CD4-positive, alpha-beta T cell (primary cell): ENCODE results near the gene CUEDC1. TPM values are rescaled to one million over a fixed set of nuclear protein-coding genes. Genes with fewer than 3 reads are reported as not detected.

Experiments used
- ATAC-seq: fragments of 200-7000 bp; cut with Tn5 transposase; one replicate; pipeline ENCODE4 v1.10.0; 2022; ENCODE audit warnings: mild to moderate bottlenecking; ENCODE audit not compliant: poor library complexity
- CTCF ChIA-PET: fragments of 350-600 bp; sonication (Branson Sonifier 250); formaldehyde crosslinking; loops from one replicate; lab custom pipeline; 2021; ENCODE audit warnings: antibody characterized with exemption, inconsistent platforms; lab: Charles Lee
- POLR2A ChIA-PET: fragments of 350-600 bp; sonication (Branson Sonifier 250); formaldehyde crosslinking; loops from one replicate; lab custom pipeline; 2021; ENCODE audit warnings: antibody characterized with exemption, inconsistent platforms; lab: Charles Lee
- DNase-seq, 14 experiments: peaks; one replicate each; pipeline ENCODE4 v3.0.0-alpha.2; 2013 to 2020; ENCODE audit warnings: mixed read lengths in 2 of 14
- H3K27ac ChIP-seq, 2 donors: one replicate each; pipeline versions ENCODE4 v1.5.1 to v1.7.0; 2013; ENCODE audit warnings: low read length in 2 of 2, low read depth in 1 of 2, mild to moderate bottlenecking in 1 of 2
- H3K27me3 ChIP-seq, 2 experiments: 1 replicate in 1 of 2; 2 replicates in 1 of 2; pipeline versions ENCODE4 v1.6.1 to v1.7.0; 2013; ENCODE audit warnings: low read length in 2 of 2, control low read depth in 1 of 2, mild to moderate bottlenecking in 1 of 2, moderate library complexity in 1 of 2; ENCODE audit not compliant: insufficient read depth in 2 of 2, control insufficient read depth in 1 of 2
- H3K36me3 ChIP-seq: one replicate; pipeline ENCODE4 v1.6.1; 2013; ENCODE audit warnings: low read length, control low read depth; ENCODE audit not compliant: insufficient read depth
- H3K4me1 ChIP-seq: one replicate; pipeline ENCODE4 v1.6.1; 2013; ENCODE audit warnings: low read length, control low read depth; ENCODE audit not compliant: insufficient read depth
- H3K4me3 ChIP-seq: one replicate; pipeline ENCODE4 v1.5.1; 2013; ENCODE audit warnings: mild to moderate bottlenecking, low read length, moderate library complexity
- H3K9me3 ChIP-seq, 2 experiments: 1 replicate in 1 of 2; 2 replicates in 1 of 2; pipeline versions ENCODE4 v1.6.1 to v1.7.0; 2013; ENCODE audit warnings: low read length in 2 of 2, mild to moderate bottlenecking in 2 of 2, control low read depth in 1 of 2, moderate library complexity in 1 of 2; ENCODE audit not compliant: control insufficient read depth in 1 of 2, insufficient read depth in 1 of 2
- H3K27ac Mint-ChIP-seq: one replicate; pipeline ENCODE4 v1.8.0; 2020; ENCODE audit warnings: mixed read lengths
- H3K27me3 Mint-ChIP-seq: one replicate; pipeline ENCODE4 v1.8.0; 2021; ENCODE audit warnings: mixed read lengths
- H3K36me3 Mint-ChIP-seq: one replicate; pipeline ENCODE4 v1.8.0; 2021; ENCODE audit warnings: low read depth, mixed read lengths
- H3K4me1 Mint-ChIP-seq: one replicate; pipeline ENCODE4 v1.8.0; 2021; ENCODE audit warnings: low read depth, mixed read lengths
- H3K4me3 Mint-ChIP-seq: one replicate; pipeline ENCODE4 v1.8.0; 2020; ENCODE audit warnings: mild to moderate bottlenecking, mixed read lengths
- H3K9me3 Mint-ChIP-seq: one replicate; pipeline ENCODE4 v1.8.0; 2020; ENCODE audit warnings: mixed read lengths
- intact Hi-C, 2 experiments: fragments of 100-400 bp; cut with DNase I in 1 of 2; cut with micrococcal nuclease in 1 of 2; formaldehyde crosslinking; loops; one replicate each; pipeline versions ENCODE4 v1.15.1 to v1.9.0; 2023 to 2025; cut with DNase I, micrococcal nuclease
- total RNA-seq, 174 experiments: library from RNA in 2 of 174; stranded (reverse) in 2 of 174; gene quantifications; one replicate each; pipeline ENCODE4 v1.2.3 and lab custom pipeline; 2021 to 2026
- TF ChIP-seq, protein P1 (sequence below): fragments of 200-600 bp; IDR thresholded peaks from one replicate; pipeline ENCODE4 v1.8.0; 2022; ENCODE audit warnings: antibody characterized with exemption, mild to moderate bottlenecking

CUEDC1 gene
- total RNA-seq, 2 experiments from 2014 or later = 0.41 to 1.0 TPM

DNA sequence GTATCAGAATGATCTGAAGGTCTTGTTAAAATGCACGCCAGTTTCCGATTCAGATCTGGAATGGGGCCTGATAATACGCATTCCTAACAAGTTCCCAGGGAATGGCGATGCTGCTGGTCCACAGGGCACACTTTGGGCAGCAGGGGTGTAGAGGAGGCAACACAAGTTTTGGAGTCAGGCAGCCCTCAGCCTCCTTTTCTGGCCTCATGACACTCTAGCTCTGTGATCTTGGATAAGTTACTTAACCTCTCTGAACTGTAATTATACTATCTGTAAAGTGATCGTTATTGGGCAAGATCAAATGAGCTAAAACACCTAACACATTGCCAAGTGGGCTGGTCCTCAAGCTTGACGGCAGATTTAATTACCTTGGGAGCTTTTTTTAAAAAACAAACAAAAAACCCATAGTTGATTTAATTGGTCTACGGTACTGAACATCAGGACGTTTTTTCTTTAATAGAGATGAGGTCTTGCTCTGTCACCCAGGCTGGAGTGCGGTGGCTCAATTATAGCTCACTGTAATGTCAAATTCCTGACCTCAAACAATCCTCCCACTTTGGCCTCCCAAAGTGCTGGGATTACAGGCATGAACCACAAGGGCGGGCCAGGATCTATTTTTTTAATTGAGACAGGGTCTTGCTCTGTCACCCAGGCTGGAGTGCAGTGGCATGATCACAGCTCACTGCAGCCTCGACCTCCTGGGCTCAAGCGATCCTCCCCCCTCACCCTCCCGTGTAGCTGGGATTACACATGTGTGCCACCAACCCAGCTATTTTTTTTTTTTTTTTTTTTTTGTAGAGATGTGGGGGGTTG is 95.4 kb downstream of the CUEDC1 start:
- ATAC-seq (no peak), DNase-seq (no peak)
- Mint-ChIP-seq H3K27me3 (peaks cover 14% of the 10 kb centered on the region), H3K27ac (no peak overlapping the region), H3K36me3 (no peaks in the 10 kb centered on the region), H3K4me1 (peaks cover 10% of the 10 kb centered on the region), H3K4me3 (peak overlapping the region; percentile 1), H3K9me3 (no peaks in the 10 kb centered on the region)
- POLR2A ChIA-PET = interaction anchor here (0.8 to 3.0 kb wide), 5 partner anchors 9 to 147 kb away, joined by 3 to 44 read pairs (median 4); partner anchors contain the start of genes MRPS23 and SRSF1
- intact Hi-C loops = loop anchor here (2.0 to 10.0 kb wide), 4 partner anchors 139 to 475 kb away; no protein-coding TSS in a partner anchor
- no peak overlapping the region for H3K4me3 ChIP-seq
- H3K27me3 ChIP-seq = peaks cover 10 to 14% of the 10 kb centered on the region in 2 experiments
- no peaks in the 10 kb centered on the region for H3K9me3 ChIP-seq
- TF ChIP-seq, protein P1, sequence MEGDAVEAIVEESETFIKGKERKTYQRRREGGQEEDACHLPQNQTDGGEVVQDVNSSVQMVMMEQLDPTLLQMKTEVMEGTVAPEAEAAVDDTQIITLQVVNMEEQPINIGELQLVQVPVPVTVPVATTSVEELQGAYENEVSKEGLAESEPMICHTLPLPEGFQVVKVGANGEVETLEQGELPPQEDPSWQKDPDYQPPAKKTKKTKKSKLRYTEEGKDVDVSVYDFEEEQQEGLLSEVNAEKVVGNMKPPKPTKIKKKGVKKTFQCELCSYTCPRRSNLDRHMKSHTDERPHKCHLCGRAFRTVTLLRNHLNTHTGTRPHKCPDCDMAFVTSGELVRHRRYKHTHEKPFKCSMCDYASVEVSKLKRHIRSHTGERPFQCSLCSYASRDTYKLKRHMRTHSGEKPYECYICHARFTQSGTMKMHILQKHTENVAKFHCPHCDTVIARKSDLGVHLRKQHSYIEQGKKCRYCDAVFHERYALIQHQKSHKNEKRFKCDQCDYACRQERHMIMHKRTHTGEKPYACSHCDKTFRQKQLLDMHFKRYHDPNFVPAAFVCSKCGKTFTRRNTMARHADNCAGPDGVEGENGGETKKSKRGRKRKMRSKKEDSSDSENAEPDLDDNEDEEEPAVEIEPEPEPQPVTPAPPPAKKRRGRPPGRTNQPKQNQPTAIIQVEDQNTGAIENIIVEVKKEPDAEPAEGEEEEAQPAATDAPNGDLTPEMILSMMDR = no peak
- H3K27ac ChIP-seq = no peak overlapping the region
- H3K36me3 ChIP-seq = no peaks in the 10 kb centered on the region
- H3K4me1 ChIP-seq = peaks cover 21% of the 10 kb centered on the region
- CTCF ChIA-PET = interaction anchor here (0.9 to 2.1 kb wide), 3 partner anchors 140 to 253 kb away, joined by 3 to 11 read pairs (median 4); no protein-coding TSS in a partner anchor

DNA sequence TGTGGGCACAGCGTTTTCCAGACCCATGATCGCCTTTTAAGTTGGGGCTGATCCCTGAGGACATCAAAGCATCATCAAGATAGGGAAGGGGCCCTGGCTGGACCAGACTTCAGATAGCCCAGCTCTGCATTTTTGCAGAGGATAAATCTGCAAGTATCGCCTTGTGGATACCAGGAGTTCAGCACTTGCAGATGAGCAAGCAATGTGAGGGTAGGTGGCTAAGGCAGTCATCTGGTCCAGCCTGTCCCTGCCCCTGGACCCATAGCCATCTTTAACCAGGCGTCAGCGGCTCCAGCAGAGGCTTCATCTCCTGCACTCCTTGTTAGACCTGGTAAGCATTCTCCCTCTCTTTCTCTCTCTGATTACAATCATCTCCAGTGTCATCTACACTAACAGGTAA is 96.4 kb downstream of the CUEDC1 start:
- no peaks in the 10 kb centered on the region for H3K36me3 Mint-ChIP-seq
- ChIA-PET CTCF (interaction anchor here (0.9 to 2.1 kb wide), 5 partner anchors 12 to 254 kb away, joined by 3 to 11 read pairs (median 5); no protein-coding TSS in a partner anchor), POLR2A (interaction anchor here (0.8 to 3.0 kb wide), 4 partner anchors 8 to 148 kb away, joined by 3 to 44 read pairs (median 4); partner anchors contain the start of genes MRPS23 and SRSF1)
- H3K4me1 ChIP-seq = peaks cover 21% of the 10 kb centered on the region
- DNase-seq = no peak
- no peak for ATAC-seq
- TF ChIP-seq, protein P1 = no peak
- H3K27ac ChIP-seq = no peak overlapping the region
- H3K9me3 Mint-ChIP-seq = no peaks in the 10 kb centered on the region
- H3K27ac Mint-ChIP-seq = no peak overlapping the region
- no peak overlapping the region for H3K4me3 ChIP-seq
- intact Hi-C loops = loop anchor here (1.0 to 10.0 kb wide), 5 partner anchors 140 to 476 kb away; no protein-coding TSS in a partner anchor
- peaks cover 14% of the 10 kb centered on the region for H3K27me3 Mint-ChIP-seq
- peaks cover 10 to 14% of the 10 kb centered on the region in 2 experiments for H3K27me3 ChIP-seq
- H3K4me1 Mint-ChIP-seq = peaks cover 10% of the 10 kb centered on the region
- H3K4me3 Mint-ChIP-seq = no peak overlapping the region
- H3K36me3 ChIP-seq = no peaks in the 10 kb centered on the region
- H3K9me3 ChIP-seq = no peaks in the 10 kb centered on the region

DNA sequence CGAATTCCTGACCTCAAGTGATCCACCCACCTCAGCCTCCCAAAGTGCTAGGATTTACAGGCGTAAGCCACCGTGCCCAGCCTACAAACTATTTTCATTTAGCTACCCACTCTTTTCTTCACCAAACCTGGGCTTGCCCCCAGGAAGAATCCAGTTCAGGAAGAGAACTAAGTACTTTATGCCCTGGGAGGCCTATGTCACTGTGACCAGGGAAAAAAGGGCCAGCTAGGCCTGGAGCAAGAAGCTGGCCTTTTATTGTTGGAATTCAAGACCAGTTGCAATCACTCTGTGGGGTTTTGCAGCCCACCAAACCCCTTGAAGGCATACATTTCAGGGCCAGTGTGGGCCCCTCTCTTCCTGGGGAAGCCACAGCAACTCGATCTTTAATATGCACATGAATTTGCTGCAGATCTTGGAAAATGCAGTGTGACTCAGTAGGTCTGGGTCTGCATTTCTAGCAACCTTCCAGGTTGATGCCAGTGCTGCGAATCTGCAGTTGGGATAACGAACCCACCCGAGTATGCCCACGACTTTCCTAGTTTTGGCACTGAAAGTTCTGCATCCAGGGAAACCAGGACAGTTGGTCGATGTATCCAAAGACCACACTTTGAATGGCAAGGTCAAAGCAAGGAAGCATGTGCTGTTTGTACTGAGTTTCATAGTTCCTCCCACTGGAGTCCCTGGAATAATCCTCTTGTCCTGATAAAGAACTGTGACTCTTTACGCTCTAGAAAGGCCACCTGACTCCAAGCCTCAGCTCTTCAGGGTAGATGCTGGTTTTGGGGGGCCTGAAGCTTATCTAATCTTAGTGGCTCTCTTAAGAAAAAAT is 98.2 kb downstream of the CUEDC1 start:
- Histone ChIP-seq H3K27ac (no peak overlapping the region), H3K36me3 (no peaks in the 10 kb centered on the region), H3K4me1 (peaks cover 20% of the 10 kb centered on the region), H3K4me3 (no peak overlapping the region), H3K9me3 (no peaks in the 10 kb centered on the region), H3K27me3 (peaks cover 5 to 6% of the 10 kb centered on the region in 2 experiments)
- Mint-ChIP-seq H3K9me3 (no peaks in the 10 kb centered on the region), H3K27me3 (peaks cover 14% of the 10 kb centered on the region), H3K4me1 (peaks cover 10% of the 10 kb centered on the region), H3K36me3 (no peaks in the 10 kb centered on the region), H3K27ac (no peak overlapping the region), H3K4me3 (no peak overlapping the region)
- no peak for ATAC-seq
- intact Hi-C loops = loop anchor here in 1 of 2 experiments (5.0 to 10.0 kb wide), 2 partner anchors 315 to 478 kb away; no protein-coding TSS in a partner anchor
- TF ChIP-seq, protein P1 = no peak
- POLR2A ChIA-PET = interaction anchor here (0.6 kb wide), 1 partner anchor 136 kb away, joined by 3 read pairs; no protein-coding TSS in a partner anchor
- no peak for DNase-seq
- CTCF ChIA-PET = interaction anchor here (1.2 to 2.0 kb wide), 3 partner anchors 138 to 256 kb away, joined by 3 to 7 read pairs (median 5); no protein-coding TSS in a partner anchor
